IMR-90 (cell line): ENCODE data around the gene ADISSP. TPM values are rescaled to one million over a fixed set of nuclear protein-coding genes. Genes with fewer than 3 reads are reported as not detected.

Source experiments
- ATAC-seq: fragments of 200-7000 bp; cut with Tn5 transposase; 2 replicates; pipeline ENCODE4 v1.9.1; 2020; ENCODE audit warnings: low read depth, mild to moderate bottlenecking, moderate library complexity
- BruUV-seq: library from RNA; stranded (reverse); fragments of 400-500 nt; replicated peaks from 2 replicates; lab custom pipeline; 2021; lab: Mats Ljungman, UMichigan
- CTCF ChIA-PET: fragments of 300-600 bp; formaldehyde crosslinking; extraction: SDS; loops from one replicate; lab custom pipeline; 2021; ENCODE audit warnings: antibody characterized with exemption; lab: Yijun Ruan, JAX
- POLR2A ChIA-PET: fragments of 300-600 bp; sonication (Branson Sonifier 250); formaldehyde crosslinking; loops from one replicate; lab custom pipeline; 2022; ENCODE audit warnings: antibody characterized with exemption; ENCODE audit not compliant: unreplicated experiment; lab: Charles Lee
- DNase-seq: peaks from one replicate; pipeline ENCODE4 v3.0.0; 2013
- H2AFZ ChIP-seq: replicated peaks from 2 replicates; pipeline ENCODE3; 2013; ENCODE audit warnings: low read length, mild to moderate bottlenecking; ENCODE audit not compliant: poor library complexity
- H2AK5ac ChIP-seq: 2 replicates; pipeline ENCODE4 v1.6.1; 2013; ENCODE audit warnings: low read depth, low read length, inconsistent platforms
- H2AK9ac ChIP-seq: replicated peaks from 2 replicates; pipeline ENCODE3; 2013; ENCODE audit warnings: mild to moderate bottlenecking, low read depth, low read length, moderate library complexity; ENCODE audit not compliant: poor library complexity
- H2BK120ac ChIP-seq: 2 replicates; pipeline ENCODE4 v1.6.1; 2013; ENCODE audit warnings: low read depth, low read length, inconsistent platforms
- H2BK15ac ChIP-seq: 3 replicates; pipeline ENCODE4 v1.6.1; 2013; ENCODE audit warnings: low read depth, low read length, inconsistent platforms
- H2BK20ac ChIP-seq: 2 replicates; pipeline ENCODE4 v1.6.1; 2013; ENCODE audit warnings: low read depth, mild to moderate bottlenecking, inconsistent platforms, low read length, moderate library complexity
- H2BK5ac ChIP-seq: 2 replicates; pipeline ENCODE4 v1.6.1; 2013; ENCODE audit warnings: mild to moderate bottlenecking, low read depth, low read length, inconsistent platforms; ENCODE audit not compliant: poor library complexity, severe bottlenecking
- H3K14ac ChIP-seq: replicated peaks from 2 replicates; pipeline ENCODE4 v1.6.1; 2013; ENCODE audit warnings: low read depth, low read length, inconsistent platforms
- H3K18ac ChIP-seq: 2 replicates; pipeline ENCODE4 v1.6.1; 2013; ENCODE audit warnings: low read depth, low read length, control low read depth
- H3K23ac ChIP-seq: 2 replicates; pipeline ENCODE4 v1.6.1; 2013; ENCODE audit warnings: low read depth, low read length, inconsistent platforms
- H3K27ac ChIP-seq: 2 replicates; pipeline ENCODE4 v1.5.1; 2013; ENCODE audit warnings: mild to moderate bottlenecking, control low read depth, low read length; ENCODE audit not compliant: insufficient read depth
- H3K27me3 ChIP-seq: 2 replicates; pipeline ENCODE4 v1.6.1; 2013; ENCODE audit warnings: low read length; ENCODE audit not compliant: control insufficient read depth, insufficient read depth
- H3K36me3 ChIP-seq: 2 replicates; pipeline ENCODE4 v1.6.1; 2013; ENCODE audit warnings: low read length, mixed read lengths; ENCODE audit not compliant: control insufficient read depth, insufficient read depth
- H3K4ac ChIP-seq: 2 replicates; pipeline ENCODE4 v1.6.1; 2013; ENCODE audit warnings: low read depth, low read length, inconsistent platforms
- H3K4me1 ChIP-seq: 2 replicates; pipeline ENCODE4 v1.6.1; 2013; ENCODE audit warnings: low read length, mixed read lengths; ENCODE audit not compliant: control insufficient read depth, insufficient read depth
- H3K4me2 ChIP-seq: 2 replicates; pipeline ENCODE4 v1.6.1; 2013; ENCODE audit warnings: low read depth, mild to moderate bottlenecking, control low read depth, low read length, moderate library complexity
- H3K4me3 ChIP-seq: 2 replicates; pipeline ENCODE4 v1.5.1; 2013; ENCODE audit warnings: low read depth, mild to moderate bottlenecking, control low read depth, low read length, moderate library complexity; ENCODE audit not compliant: insufficient read depth
- H3K56ac ChIP-seq: 2 replicates; pipeline ENCODE4 v1.6.1; 2013; ENCODE audit warnings: low read length, inconsistent platforms; ENCODE audit not compliant: insufficient read depth; ENCODE audit errors: extremely low read depth
- H3K79me1 ChIP-seq, 2 experiments: 2 replicates each; pipeline ENCODE4 v1.6.1; 2013; ENCODE audit warnings: low read length in 2 of 2, inconsistent platforms in 1 of 2, low read depth in 1 of 2
- H3K9ac ChIP-seq: 2 replicates; pipeline ENCODE4 v1.6.1; 2013; ENCODE audit warnings: low read depth, low read length, control low read depth
- H3K9me1 ChIP-seq: 2 replicates; pipeline ENCODE4 v1.6.1; 2013; ENCODE audit warnings: low read length, inconsistent platforms; ENCODE audit not compliant: insufficient read depth
- H3K9me3 ChIP-seq: 2 replicates; pipeline ENCODE4 v1.6.1; 2013; ENCODE audit warnings: low read length; ENCODE audit not compliant: control insufficient read depth, insufficient read depth
- H4K20me1 ChIP-seq: 2 replicates; pipeline ENCODE4 v1.6.1; 2013; ENCODE audit warnings: low read length, inconsistent platforms; ENCODE audit not compliant: insufficient read depth
- H4K5ac ChIP-seq: 2 replicates; pipeline ENCODE4 v1.6.1; 2013; ENCODE audit warnings: mild to moderate bottlenecking, low read depth, low read length, control low read depth
- H4K8ac ChIP-seq, 2 experiments: 2 replicates each; pipeline ENCODE4 v1.6.1; 2013; ENCODE audit warnings: low read depth in 2 of 2, low read length in 2 of 2, control low read depth in 1 of 2, inconsistent platforms in 1 of 2
- H4K91ac ChIP-seq: 2 replicates; pipeline ENCODE4 v1.6.1; 2013; ENCODE audit warnings: low read depth, low read length, inconsistent platforms; ENCODE audit not compliant: insufficient read depth
- BHLHE40 ChIP-seq: fragments of 150-350 bp; IDR thresholded peaks from 2 replicates; pipeline ENCODE4 v1.6.1; 2016; ENCODE audit warnings: mild to moderate bottlenecking, low read depth, low read length
- CEBPB ChIP-seq: IDR thresholded peaks from 2 replicates; pipeline ENCODE4 v1.6.1; 2012; ENCODE audit warnings: low read depth, low read length, improper control_type of control experiment
- CHD1 ChIP-seq: IDR thresholded peaks from 2 replicates; pipeline ENCODE4 v1.6.1; 2012; ENCODE audit warnings: low read depth, low read length, improper control_type of control experiment
- CTCF ChIP-seq: conservative IDR thresholded peaks from 2 replicates; pipeline ENCODE4 v1.5.1; 2012; ENCODE audit warnings: mild to moderate bottlenecking, low read depth, low read length, improper control_type of control experiment
- ELK1 ChIP-seq: fragments of 150-350 bp; IDR thresholded peaks from 2 replicates; pipeline ENCODE4 v1.6.1; 2016; ENCODE audit warnings: low read depth, mild to moderate bottlenecking, low read length, moderate library complexity, borderline replicate concordance
- FOS ChIP-seq: fragments of 150-350 bp; IDR thresholded peaks from 2 replicates; pipeline ENCODE4 v1.6.1; 2016; ENCODE audit warnings: low read depth, low read length
- MAFK ChIP-seq: IDR thresholded peaks from 2 replicates; pipeline ENCODE4 v1.6.1; 2012; ENCODE audit warnings: low read depth, low read length, improper control_type of control experiment
- MXI1 ChIP-seq: IDR thresholded peaks from 2 replicates; pipeline ENCODE4 v1.6.1; 2012; ENCODE audit warnings: low read depth, mild to moderate bottlenecking, low read length, moderate library complexity, borderline replicate concordance
- NFE2L2 ChIP-seq: fragments of 150-350 bp; IDR thresholded peaks from 2 replicates; pipeline ENCODE4 v1.6.1; 2016; ENCODE audit warnings: low read depth, mild to moderate bottlenecking, low read length
- RFX5 ChIP-seq: IDR thresholded peaks from 2 replicates; pipeline ENCODE4 v1.8.0; 2012; ENCODE audit warnings: low read depth, mild to moderate bottlenecking, low read length, moderate library complexity
- SMC3 ChIP-seq: fragments of 150-350 bp; IDR thresholded peaks from 2 replicates; pipeline ENCODE4 v1.6.1; 2016; ENCODE audit warnings: low read depth, mild to moderate bottlenecking, antibody characterized with exemption, low read length, moderate library complexity
- USF2 ChIP-seq: fragments of 150-350 bp; IDR thresholded peaks from 2 replicates; pipeline ENCODE4 v1.6.1; 2017; ENCODE audit warnings: mild to moderate bottlenecking, antibody characterized with exemption, low read length, low read depth
- WGBS, 2 experiments: methylation state at CpG; one replicate each; pipeline versions ENCODE4 v1.1.5 to v1.1.7; 2013; ENCODE audit warnings: missing lambda C conversion rate in 2 of 2; ENCODE audit not compliant: insufficient read length in 1 of 2; ENCODE audit errors: extremely low coverage in 2 of 2; 5-methylcytosine and 5-hydroxymethylcytosine counted together
- dilution Hi-C: fragments of 300-500 bp; cut with HindIII; formaldehyde crosslinking; loops from one replicate; pipeline ENCODE4 v1.14.3; 2018; ENCODE audit warnings: low sequenced_read_pairs; ENCODE audit not compliant: unreplicated experiment
- in situ Hi-C: fragments of 300-500 bp; cut with MboI; formaldehyde crosslinking; loops from 3 replicates; pipeline ENCODE4 v1.14.3; 2019; ENCODE audit warnings: low sequenced_read_pairs, inconsistent platforms, mixed read lengths
- intact Hi-C: fragments of 100-400 bp; cut with micrococcal nuclease; formaldehyde crosslinking; loops from 2 replicates; pipeline ENCODE4 v1.10.0; 2022
- polyA plus RNA-seq, 3 experiments: library from polyadenylated mRNA; depleted of rRNA; stranded (reverse); fragments of >200 nt; gene quantifications; 2 replicates each; pipeline ENCODE4 v1.2.3, GENCODE V29; 2012; ENCODE audit warnings: low replicate concordance in 1 of 3
- total RNA-seq: library from RNA; depleted of rRNA; stranded (reverse); fragments of >200 nt; gene quantifications from 2 replicates; pipeline ENCODE4 v1.2.3, GENCODE V29; 2012

The ADISSP gene
- total and polyA plus RNA-seq, 2 of the 4 experiments (the other 2 are of a cell fraction) = 31.9 to 58.2 TPM

- peak overlapping the region; percentile 69 for H3K14ac ChIP-seq
- dilution Hi-C loops (no loop called here), in situ Hi-C loops (no loop called here), intact Hi-C loops (loop anchor here (2.0 to 5.0 kb wide), 2 partner anchors 52 to 91 kb away; no protein-coding TSS in a partner anchor)
- WGBS, 2 experiments = 3% methylated on average over 12 of the region's 51 CpGs; no CpG with 5 or more reads in 1 of the 2 experiments
- H3K56ac ChIP-seq = peak overlapping the region; percentile 37; the same call in 1 of the 2 replicates
- H4K91ac ChIP-seq = peak overlapping the region; percentile 64
- H3K9me3 ChIP-seq = no peaks in the 10 kb centered on the region
- H2AK5ac ChIP-seq = peak overlapping the region; percentile 86
- peak overlapping the region; percentile 94 for H2AK9ac ChIP-seq
- CTCF ChIA-PET = interaction anchor here (0.6 to 1.9 kb wide), 8 partner anchors 10 to 98 kb away, joined by 3 to 9 read pairs (median 4); partner anchors contain the start of genes AP5S1, CENPB and SPEF1
- H2AFZ ChIP-seq = peak overlapping the region; percentile 96
- H2BK15ac ChIP-seq = peak overlapping the region; percentile 6; the same call in 1 of the 3 replicates
- no peaks in the 10 kb centered on the region; the same call in 1 of the 2 replicates for H4K20me1 ChIP-seq
- H4K5ac ChIP-seq = peak overlapping the region; percentile 76
- H3K18ac ChIP-seq = peak overlapping the region; percentile 32; the same call in 1 of the 2 replicates
- H3K79me1 ChIP-seq = peaks cover 13 to 29% of the 10 kb centered on the region in 2 experiments
- H3K4me2 ChIP-seq = peak overlapping the region; percentile 73
- H3K9ac ChIP-seq = peak overlapping the region; percentile 69
- H3K27me3 ChIP-seq = no peaks in the 10 kb centered on the region
- H2BK5ac ChIP-seq = peak overlapping the region; percentile 66
- H2BK120ac ChIP-seq = peak overlapping the region; percentile 8; the same call in 1 of the 2 replicates
- POLR2A ChIA-PET = interaction anchor here (1.0 to 1.2 kb wide), 2 partner anchors 8 to 10 kb away, joined by 3 to 4 read pairs; no protein-coding TSS in a partner anchor
- DNase-seq (peak; percentile 81), ATAC-seq (peak; percentile 54)
- no peaks in the 10 kb centered on the region; the same call in 1 of the 2 replicates for H3K9me1 ChIP-seq
- peak overlapping the region; percentile 39; the same call in 1 of the 2 replicates for H3K23ac ChIP-seq
- no peak overlapping the region for H2BK20ac ChIP-seq
- no TSS peak for BruUV-seq
- H3K27ac ChIP-seq = peak overlapping the region; percentile 89
- peaks cover 11% of the 10 kb centered on the region for H3K4me1 ChIP-seq
- peak overlapping the region; percentile 92 to 97 for H4K8ac ChIP-seq
- H3K4ac ChIP-seq = peak overlapping the region; percentile 87
- H3K36me3 ChIP-seq = no peaks in the 10 kb centered on the region
- H3K4me3 ChIP-seq = peak overlapping the region; percentile 67
- peak; percentile 68; the same call in 1 of the 2 replicates for TF ChIP-seq MXI1
- no peak for TF ChIP-seq BHLHE40
- TF ChIP-seq ELK1 = no peak
- peak; percentile 38 for TF ChIP-seq CTCF
- TF ChIP-seq FOS = peak; percentile 63
- TF ChIP-seq CEBPB = no peak
- no peak; the same call in 1 of the 2 replicates for TF ChIP-seq SMC3
- TF ChIP-seq MAFK = no peak
- no peak for TF ChIP-seq RFX5
- TF ChIP-seq CHD1 = no peak
- TF ChIP-seq NFE2L2 = no peak
- 0 out of 2 replicates have a peak, but pooled peaks have one; percentile 6 for TF ChIP-seq USF2
These were observed 983 bp upstream of the ADISSP start for GRCh38 chr20:3768342-3769130.
